Measurements from ENCODE around the gene AP2B1. TPM values are rescaled to one million over a fixed set of nuclear protein-coding genes. Genes with fewer than 3 reads are reported as not detected.

The AP2B1 gene
- total RNA-seq, 5 donors from 2014 or later (not counting 1 experiment from before 2014, with no cell fraction given) = 106 to 157 (median 134) TPM

GRCh38 chr17:35578197-35578928, 8.8 kb upstream of the AP2B1 start, which contains the start of gene PEX12:
Gene PEX12 (minus strand): TSS chr17:35578571. CDS start chr17:35578021, 550 bp downstream.
- ATAC-seq (replicated peaks in 1 of 4) = peak; percentile 97 to 99 (median 98)
- CTCF ChIA-PET = interaction anchor here in 1 of 2 donors (0.5 to 2.7 kb wide), 13 partner anchors 8 to 489 kb away, joined by 3 to 12 read pairs (median 4); partner anchors contain the start of genes AP2B1 and TAF15
- no peaks in the 10 kb centered on the region for H3K9me3 Mint-ChIP-seq
- peaks cover 5% of the 10 kb centered on the region for H3K36me3 Mint-ChIP-seq
- no peaks in the 10 kb centered on the region for H3K27me3 ChIP-seq (replicated peaks in 1 of 2; ENCODE audit: control insufficient read depth in 2 of 2, extremely low read depth in 1 of 2, insufficient read depth in 2 of 2, low read length in 1 of 2)
- H3K9me3 ChIP-seq = no peaks in the 10 kb centered on the region
- peaks cover 27 to 36% (median 28%) of the 10 kb centered on the region in 3 donors for H3K4me1 Mint-ChIP-seq
- peaks cover 14 to 15% of the 10 kb centered on the region in 2 experiments for H3K4me1 ChIP-seq (ENCODE audit: control insufficient read depth in 1 of 2, extremely low read depth in 1 of 2, insufficient read depth in 2 of 2, low read length in 2 of 2)
- H3K27ac Mint-ChIP-seq = peak within 1 kb of the TSS; percentile 99
- peak within 1 kb of the TSS; percentile 94 for H3K27ac ChIP-seq (ENCODE audit: low read length)
- under 1% methylated on average over 38 of the region's 45 CpGs for WGBS (ENCODE audit: insufficient coverage)
- no peaks in the 10 kb centered on the region for H3K27me3 Mint-ChIP-seq
- peak within 1 kb of the TSS; percentile 78 to 89 for H3K4me3 ChIP-seq (ENCODE audit: control insufficient read depth in 1 of 2, extremely low read depth in 1 of 2, low read length in 1 of 2)
- peak within 1 kb of the TSS; percentile 94 to 97 (median 97) for H3K4me3 Mint-ChIP-seq
- DNase-seq = peak; percentile 72 to 94 (median 87)
- POLR2A ChIA-PET = interaction anchor here (0.5 to 1.2 kb wide), 15 partner anchors 8 to 232 kb away, joined by 3 to 10 read pairs (median 3); partner anchors contain the start of genes AP2B1 (in 2 of the 2) and TAF15 (in 1 of the 2)
- peaks cover 2 to 8% of the 10 kb centered on the region in 2 donors for H3K36me3 ChIP-seq (ENCODE audit: control insufficient read depth in 2 of 2, extremely low read depth in 1 of 2, insufficient read depth in 1 of 2, low read length in 1 of 2)

GRCh38 chr17:35578929-35579432, 8.1 kb upstream of the AP2B1 start:
- no peaks in the 10 kb centered on the region for H3K27me3 ChIP-seq (replicated peaks in 1 of 2; ENCODE audit: control insufficient read depth in 2 of 2, extremely low read depth in 1 of 2, insufficient read depth in 2 of 2, low read length in 1 of 2)
- peak overlapping the region; percentile 94 for H3K27ac ChIP-seq (ENCODE audit: low read length)
- Mint-ChIP-seq H3K4me1 (peaks cover 27 to 36% (median 28%) of the 10 kb centered on the region in 3 donors), H3K9me3 (no peaks in the 10 kb centered on the region), H3K27ac (peak overlapping the region; percentile 99), H3K36me3 (peaks cover 5% of the 10 kb centered on the region), H3K27me3 (no peaks in the 10 kb centered on the region), H3K4me3 (peak overlapping the region; percentile 94 to 97 (median 97))
- H3K9me3 ChIP-seq = no peaks in the 10 kb centered on the region
- WGBS (ENCODE audit: insufficient coverage) = 1% methylated on average over 8 of the region's 11 CpGs
- peak in 2 of 4 experiments; percentile 11 to 12 for ATAC-seq (replicated peaks in 1 of 4)
- CTCF ChIA-PET = interaction anchor here in 1 of 2 donors (0.6 to 2.7 kb wide), 11 partner anchors 8 to 489 kb away, joined by 3 to 12 read pairs (median 5); partner anchors contain the start of genes AP2B1 and TAF15
- H3K4me1 ChIP-seq (ENCODE audit: control insufficient read depth in 1 of 2, extremely low read depth in 1 of 2, insufficient read depth in 2 of 2, low read length in 2 of 2) = peaks cover 14 to 15% of the 10 kb centered on the region in 2 experiments
- peak in 1 of 35 experiments; percentile 35 for DNase-seq
- H3K4me3 ChIP-seq (ENCODE audit: control insufficient read depth in 1 of 2, extremely low read depth in 1 of 2, low read length in 1 of 2) = peak overlapping the region; percentile 78 to 89
- POLR2A ChIA-PET = interaction anchor here (0.6 to 1.2 kb wide), 14 partner anchors 8 to 233 kb away, joined by 3 to 10 read pairs (median 3); partner anchors contain the start of genes AP2B1 (in 2 of the 2) and TAF15 (in 1 of the 2)
- peaks cover 2 to 8% of the 10 kb centered on the region in 2 donors for H3K36me3 ChIP-seq (ENCODE audit: control insufficient read depth in 2 of 2, extremely low read depth in 1 of 2, insufficient read depth in 1 of 2, low read length in 1 of 2)

GRCh38 chr17:35584061-35584460, 3.1 kb upstream of the AP2B1 start:
- DNase-seq (no peak), ATAC-seq (replicated peaks in 1 of 4) (no peak)
- H3K27ac ChIP-seq (ENCODE audit: low read length) = no peak overlapping the region
- peaks cover 28 to 29% (median 28%) of the 10 kb centered on the region in 3 donors for H3K4me1 Mint-ChIP-seq
- no peaks in the 10 kb centered on the region for H3K36me3 ChIP-seq (ENCODE audit: control insufficient read depth in 2 of 2, extremely low read depth in 1 of 2, insufficient read depth in 1 of 2, low read length in 1 of 2)
- 80% methylated on average over 1 of the region's 1 CpG for WGBS (ENCODE audit: insufficient coverage)
- ChIA-PET POLR2A (no interaction called here), CTCF (no interaction called here)
- H3K27ac Mint-ChIP-seq = peak overlapping the region in 1 of 2 donors; percentile 42
- no peaks in the 10 kb centered on the region for H3K27me3 Mint-ChIP-seq
- H3K9me3 ChIP-seq = no peaks in the 10 kb centered on the region
- H3K36me3 Mint-ChIP-seq = no peaks in the 10 kb centered on the region
- peaks cover 16 to 18% of the 10 kb centered on the region in 2 experiments for H3K4me1 ChIP-seq (ENCODE audit: control insufficient read depth in 1 of 2, extremely low read depth in 1 of 2, insufficient read depth in 2 of 2, low read length in 2 of 2)
- H3K9me3 Mint-ChIP-seq = no peaks in the 10 kb centered on the region
- H3K27me3 ChIP-seq (replicated peaks in 1 of 2; ENCODE audit: control insufficient read depth in 2 of 2, extremely low read depth in 1 of 2, insufficient read depth in 2 of 2, low read length in 1 of 2) = peaks cover 0 to 4% of the 10 kb centered on the region in 2 experiments
- H3K4me3 Mint-ChIP-seq = no peak overlapping the region
- H3K4me3 ChIP-seq (ENCODE audit: control insufficient read depth in 1 of 2, extremely low read depth in 1 of 2, low read length in 1 of 2) = no peak overlapping the region

- H3K4me3 Mint-ChIP-seq = peak overlapping the region; percentile 93 to 98 (median 96)
- ChIA-PET POLR2A (interaction anchor here (0.6 to 1.5 kb wide), 9 partner anchors 8 to 416 kb away, joined by 3 to 15 read pairs (median 3); partner anchors contain the start of gene PEX12 (in 2 of the 2)), CTCF (interaction anchor here (0.8 to 1.1 kb wide), 2 partner anchors 8 to 36 kb away, joined by 4 to 6 read pairs; partner anchors contain the start of gene PEX12 (in 1 of the 2))
- Histone ChIP-seq H3K27ac (ENCODE audit: low read length) (peak overlapping the region; percentile 94), H3K36me3 (ENCODE audit: control insufficient read depth in 2 of 2, extremely low read depth in 1 of 2, insufficient read depth in 1 of 2, low read length in 1 of 2) (no peaks in the 10 kb centered on the region), H3K9me3 (no peaks in the 10 kb centered on the region), H3K4me3 (ENCODE audit: control insufficient read depth in 1 of 2, extremely low read depth in 1 of 2, low read length in 1 of 2) (peak overlapping the region; percentile 65 to 74), H3K4me1 (ENCODE audit: control insufficient read depth in 1 of 2, extremely low read depth in 1 of 2, insufficient read depth in 2 of 2, low read length in 2 of 2) (peaks cover 11 to 20% of the 10 kb centered on the region in 2 experiments), H3K27me3 (replicated peaks in 1 of 2; ENCODE audit: control insufficient read depth in 2 of 2, extremely low read depth in 1 of 2, insufficient read depth in 2 of 2, low read length in 1 of 2) (peaks cover 0 to 4% of the 10 kb centered on the region in 2 experiments)
- peak overlapping the region; percentile 96 to 99 for H3K27ac Mint-ChIP-seq
- DNase-seq (peak in 2 of 35 experiments; percentile 2 to 5), ATAC-seq (replicated peaks in 1 of 4) (peak; percentile 2 to 10 (median 6))
- H3K4me1 Mint-ChIP-seq = peaks cover 38 to 43% (median 38%) of the 10 kb centered on the region in 3 donors
- H3K9me3 Mint-ChIP-seq = no peaks in the 10 kb centered on the region
- no peaks in the 10 kb centered on the region for H3K27me3 Mint-ChIP-seq
- 0% methylated on average over 2 of the region's 7 CpGs for WGBS (ENCODE audit: insufficient coverage)
- H3K36me3 Mint-ChIP-seq = no peaks in the 10 kb centered on the region
Measured at GRCh38 chr17:35586569-35587073, 501 bp upstream of the AP2B1 start.

- peaks cover 0 to 4% of the 10 kb centered on the region in 2 experiments for H3K27me3 ChIP-seq (replicated peaks in 1 of 2; ENCODE audit: control insufficient read depth in 2 of 2, extremely low read depth in 1 of 2, insufficient read depth in 2 of 2, low read length in 1 of 2)
- H3K4me1 ChIP-seq (ENCODE audit: control insufficient read depth in 1 of 2, extremely low read depth in 1 of 2, insufficient read depth in 2 of 2, low read length in 2 of 2) = peaks cover 11 to 20% of the 10 kb centered on the region in 2 experiments
- H3K4me3 Mint-ChIP-seq = peak overlapping the region; percentile 93 to 98 (median 96)
- H3K9me3 Mint-ChIP-seq = no peaks in the 10 kb centered on the region
- POLR2A ChIA-PET = interaction anchor here (0.6 to 2.0 kb wide), 5 partner anchors 10 to 447 kb away, joined by 3 to 9 read pairs (median 4); partner anchors contain the start of genes PEX12 (in 2 of the 2) and NLE1 (in 1 of the 2)
- H3K27ac ChIP-seq (ENCODE audit: low read length) = peak overlapping the region; percentile 94
- H3K36me3 Mint-ChIP-seq = peaks cover 1% of the 10 kb centered on the region
- peaks cover 0 to under 1% of the 10 kb centered on the region in 2 donors for H3K36me3 ChIP-seq (ENCODE audit: control insufficient read depth in 2 of 2, extremely low read depth in 1 of 2, insufficient read depth in 1 of 2, low read length in 1 of 2)
- H3K27me3 Mint-ChIP-seq = no peaks in the 10 kb centered on the region
- 92% methylated on average over 5 of the region's 12 CpGs for WGBS (ENCODE audit: insufficient coverage)
- CTCF ChIA-PET = interaction anchor here (0.6 to 1.8 kb wide), 5 partner anchors 9 to 544 kb away, joined by 3 to 5 read pairs (median 4); partner anchors contain the start of gene PEX12 (in 1 of the 2)
- H3K4me1 Mint-ChIP-seq = peaks cover 40 to 47% (median 43%) of the 10 kb centered on the region in 3 donors
- peak overlapping the region in 1 of 2 donors; percentile 74 for H3K4me3 ChIP-seq (ENCODE audit: control insufficient read depth in 1 of 2, extremely low read depth in 1 of 2, low read length in 1 of 2)
- no peaks in the 10 kb centered on the region for H3K9me3 ChIP-seq
- peak overlapping the region; percentile 96 to 99 for H3K27ac Mint-ChIP-seq
- DNase-seq (peak in 2 of 35 experiments; percentile 11 to 41), ATAC-seq (replicated peaks in 1 of 4) (no peak)
Measured at GRCh38 chr17:35588196-35588920, 1.2 kb downstream of the AP2B1 start.
